ENCODE measurements around the gene TNRC6A.

TNRC6A gene

DNA sequence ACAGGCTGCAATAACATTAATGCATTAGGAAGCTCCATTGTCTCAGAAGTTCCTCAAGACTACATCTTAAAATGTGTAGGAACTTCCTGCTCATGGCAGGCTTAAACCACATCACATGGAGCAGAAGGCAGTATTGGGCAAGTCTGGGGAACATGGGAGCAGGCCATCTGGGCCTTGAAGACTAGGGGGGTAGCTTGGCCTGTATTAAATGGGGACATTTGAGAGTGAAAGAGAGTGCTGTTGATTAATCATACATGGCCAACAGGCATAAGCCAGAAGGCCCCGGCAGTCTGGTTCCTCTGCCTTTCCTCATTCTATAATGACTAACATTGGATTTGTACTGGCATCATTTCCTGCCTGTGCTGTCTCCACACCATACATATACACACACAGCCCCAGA is 91.1 kb downstream of the TNRC6A start:
- Histone ChIP-seq H3K4me3 (ENCODE audit: low read length in 2 of 2) (no peak overlapping the region), H4K91ac (ENCODE audit: low read depth, low read length, poor library complexity) (no peak overlapping the region), H3K23ac (ENCODE audit: low read depth, low read length, poor library complexity) (no peak overlapping the region), H2BK15ac (ENCODE audit: low read length) (no peak overlapping the region), H2BK5ac (ENCODE audit: low read length) (no peak overlapping the region), H3K9me3 (replicated peaks in 1 of 2; ENCODE audit: control insufficient read depth in 2 of 2, insufficient read depth in 1 of 2, low read depth in 1 of 2, low read length in 2 of 2) (no peaks in the 10 kb centered on the region), H3K18ac (ENCODE audit: low read length) (no peak overlapping the region), H3K27me3 (ENCODE audit: control insufficient read depth in 3 of 3, insufficient read depth in 3 of 3, low read depth in 1 of 3, low read length in 3 of 3) (no peaks in the 10 kb centered on the region), H2BK120ac (ENCODE audit: low read depth, low read length) (no peak overlapping the region), H3K79me1 (ENCODE audit: low read depth, low read length) (no peaks in the 10 kb centered on the region), H3K4ac (ENCODE audit: low read length) (no peak overlapping the region), H4K8ac (ENCODE audit: low read depth, low read length) (no peak overlapping the region), H2AFZ (ENCODE audit: low read length) (no peak overlapping the region), H2BK12ac (ENCODE audit: low read length) (no peak overlapping the region), H2AK5ac (ENCODE audit: low read depth, low read length) (no peak overlapping the region), H3K27ac (replicated peaks; ENCODE audit: low read length) (no peak overlapping the region), H3K9ac (ENCODE audit: low read depth, low read length, poor library complexity) (no peak overlapping the region), H3K14ac (ENCODE audit: low read length) (no peak overlapping the region), H3K4me1 (ENCODE audit: control insufficient read depth in 2 of 2, insufficient read depth in 1 of 2, low read depth in 1 of 2, low read length in 2 of 2) (no peaks in the 10 kb centered on the region), H3K4me2 (ENCODE audit: insufficient read depth, low read length, poor library complexity, severe bottlenecking) (no peak overlapping the region), H3K36me3 (replicated peaks in 1 of 2; ENCODE audit: control insufficient read depth in 2 of 2, insufficient read depth in 2 of 2, low read length in 2 of 2) (peaks cover 52 to 98% of the 10 kb centered on the region in 2 donors)
- no CpG with 5 or more reads among the region's 1 CpG for WGBS, 2 donors (ENCODE audit: extremely low coverage in 2 of 2, insufficient read length in 2 of 2, insufficient replicate concordance in 1 of 2)
- no peak for DNase-seq (ENCODE audit: low spot score)

DNA sequence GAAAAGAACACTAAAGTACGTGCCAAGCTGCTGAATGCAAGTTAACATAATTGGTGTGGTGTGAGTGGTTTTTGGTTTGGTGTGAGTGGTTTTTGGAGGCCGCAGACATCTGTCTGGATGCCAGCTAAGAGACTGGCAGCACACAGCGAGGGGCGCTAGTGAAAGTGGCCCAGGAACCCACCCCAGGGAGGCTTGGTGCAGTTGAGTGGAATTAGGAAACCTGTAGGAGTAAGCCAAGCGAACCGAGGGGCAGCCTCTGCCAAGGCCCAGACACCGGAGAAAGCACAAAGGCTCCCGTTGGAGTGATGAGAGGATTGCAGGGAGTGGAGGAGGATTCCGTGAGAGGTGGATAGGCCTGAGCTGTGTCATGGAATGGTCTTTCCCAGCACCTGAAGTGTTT is 91.7 kb downstream of the TNRC6A start:
- Histone ChIP-seq H3K9ac (ENCODE audit: low read depth, low read length, poor library complexity) (no peak overlapping the region), H3K79me1 (ENCODE audit: low read depth, low read length) (no peaks in the 10 kb centered on the region), H4K8ac (ENCODE audit: low read depth, low read length) (no peak overlapping the region), H3K4me1 (ENCODE audit: control insufficient read depth in 2 of 2, insufficient read depth in 1 of 2, low read depth in 1 of 2, low read length in 2 of 2) (no peaks in the 10 kb centered on the region), H2BK5ac (ENCODE audit: low read length) (no peak overlapping the region), H3K4ac (ENCODE audit: low read length) (no peak overlapping the region), H3K4me2 (ENCODE audit: insufficient read depth, low read length, poor library complexity, severe bottlenecking) (no peak overlapping the region), H3K4me3 (ENCODE audit: low read length in 2 of 2) (no peak overlapping the region), H2BK120ac (ENCODE audit: low read depth, low read length) (no peak overlapping the region), H3K27ac (replicated peaks; ENCODE audit: low read length) (no peak overlapping the region), H4K91ac (ENCODE audit: low read depth, low read length, poor library complexity) (no peak overlapping the region), H3K9me3 (replicated peaks in 1 of 2; ENCODE audit: control insufficient read depth in 2 of 2, insufficient read depth in 1 of 2, low read depth in 1 of 2, low read length in 2 of 2) (no peaks in the 10 kb centered on the region), H2AK5ac (ENCODE audit: low read depth, low read length) (no peak overlapping the region), H2AFZ (ENCODE audit: low read length) (no peak overlapping the region), H3K36me3 (replicated peaks in 1 of 2; ENCODE audit: control insufficient read depth in 2 of 2, insufficient read depth in 2 of 2, low read length in 2 of 2) (peaks cover 49 to 99% of the 10 kb centered on the region in 2 donors), H2BK12ac (ENCODE audit: low read length) (no peak overlapping the region), H3K14ac (ENCODE audit: low read length) (no peak overlapping the region), H3K18ac (ENCODE audit: low read length) (no peak overlapping the region), H2BK15ac (ENCODE audit: low read length) (no peak overlapping the region), H3K23ac (ENCODE audit: low read depth, low read length, poor library complexity) (no peak overlapping the region), H3K27me3 (ENCODE audit: control insufficient read depth in 3 of 3, insufficient read depth in 3 of 3, low read depth in 1 of 3, low read length in 3 of 3) (no peaks in the 10 kb centered on the region)
- no CpG with 5 or more reads among the region's 9 CpGs for WGBS, 2 donors (ENCODE audit: extremely low coverage in 2 of 2, insufficient read length in 2 of 2, insufficient replicate concordance in 1 of 2)
- no peak for DNase-seq (ENCODE audit: low spot score)

DNA sequence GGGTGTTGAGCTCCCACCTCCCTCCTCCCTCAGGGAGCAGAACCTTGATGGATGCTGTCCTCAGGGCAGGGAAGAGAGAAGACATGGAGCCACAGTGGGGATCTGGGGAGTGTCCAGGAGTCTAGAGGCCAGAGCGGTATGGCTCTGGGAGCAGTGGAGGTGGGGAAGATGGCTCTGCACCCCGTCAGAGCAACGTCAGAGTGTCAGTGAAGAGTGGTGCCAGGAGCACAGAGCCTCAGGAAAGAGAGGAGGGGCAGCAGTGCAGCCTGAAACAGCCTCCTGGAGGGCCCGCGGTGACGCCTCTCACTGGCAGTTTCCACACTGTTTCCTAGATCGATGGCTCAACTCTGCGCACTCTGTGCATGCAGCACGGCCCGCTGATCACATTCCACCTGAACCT is 93.1 kb downstream of the TNRC6A start:
- no peak overlapping the region for H2AFZ ChIP-seq (ENCODE audit: low read length)
- no peak overlapping the region for H4K8ac ChIP-seq (ENCODE audit: low read depth, low read length)
- no peak overlapping the region for H3K4me3 ChIP-seq (ENCODE audit: low read length in 2 of 2)
- H3K4me2 ChIP-seq (ENCODE audit: insufficient read depth, low read length, poor library complexity, severe bottlenecking) = no peak overlapping the region
- no peak overlapping the region for H3K14ac ChIP-seq (ENCODE audit: low read length)
- no peak overlapping the region for H2BK120ac ChIP-seq (ENCODE audit: low read depth, low read length)
- WGBS, 2 donors (ENCODE audit: extremely low coverage in 2 of 2, insufficient read length in 2 of 2, insufficient replicate concordance in 1 of 2) = no CpG with 5 or more reads among the region's 10 CpGs
- no peak for DNase-seq (ENCODE audit: low spot score)
- no peak overlapping the region for H4K91ac ChIP-seq (ENCODE audit: low read depth, low read length, poor library complexity)
- H3K4ac ChIP-seq (ENCODE audit: low read length) = no peak overlapping the region
- no peaks in the 10 kb centered on the region for H3K4me1 ChIP-seq (ENCODE audit: control insufficient read depth in 2 of 2, insufficient read depth in 1 of 2, low read depth in 1 of 2, low read length in 2 of 2)
- H3K9me3 ChIP-seq (replicated peaks in 1 of 2; ENCODE audit: control insufficient read depth in 2 of 2, insufficient read depth in 1 of 2, low read depth in 1 of 2, low read length in 2 of 2) = no peaks in the 10 kb centered on the region
- H3K27me3 ChIP-seq (ENCODE audit: control insufficient read depth in 3 of 3, insufficient read depth in 3 of 3, low read depth in 1 of 3, low read length in 3 of 3) = no peaks in the 10 kb centered on the region
- H3K23ac ChIP-seq (ENCODE audit: low read depth, low read length, poor library complexity) = no peak overlapping the region
- no peak overlapping the region for H2AK5ac ChIP-seq (ENCODE audit: low read depth, low read length)
- no peak overlapping the region for H2BK12ac ChIP-seq (ENCODE audit: low read length)
- H3K18ac ChIP-seq (ENCODE audit: low read length) = no peak overlapping the region
- no peak overlapping the region for H3K27ac ChIP-seq (replicated peaks; ENCODE audit: low read length)
- H3K9ac ChIP-seq (ENCODE audit: low read depth, low read length, poor library complexity) = no peak overlapping the region
- no peak overlapping the region for H2BK15ac ChIP-seq (ENCODE audit: low read length)
- peaks cover 51 to 99% of the 10 kb centered on the region in 2 donors for H3K36me3 ChIP-seq (replicated peaks in 1 of 2; ENCODE audit: control insufficient read depth in 2 of 2, insufficient read depth in 2 of 2, low read length in 2 of 2)
- H2BK5ac ChIP-seq (ENCODE audit: low read length) = no peak overlapping the region
- no peaks in the 10 kb centered on the region for H3K79me1 ChIP-seq (ENCODE audit: low read depth, low read length)

DNA sequence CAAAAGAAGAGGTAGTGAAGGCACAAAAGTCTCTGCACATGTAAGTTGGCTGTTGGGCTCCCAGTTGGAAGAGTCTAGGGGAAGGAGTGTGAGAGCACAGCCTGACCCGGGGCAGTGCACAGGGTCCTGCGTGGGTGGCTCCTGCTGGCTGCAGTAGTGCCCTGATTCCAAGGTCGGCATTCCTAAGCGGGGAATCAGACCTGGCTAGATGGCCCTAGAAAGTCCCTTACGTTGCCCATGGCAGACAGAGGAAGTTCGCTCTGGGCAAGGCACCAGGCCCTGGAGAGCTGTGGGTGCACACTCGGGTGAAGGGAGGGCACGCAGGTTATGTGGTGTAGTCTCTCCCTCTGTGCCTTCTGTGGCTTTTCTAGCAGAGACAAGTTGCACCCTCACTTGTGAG is 93.5 kb downstream of the TNRC6A start:
- Histone ChIP-seq H3K36me3 (replicated peaks in 1 of 2; ENCODE audit: control insufficient read depth in 2 of 2, insufficient read depth in 2 of 2, low read length in 2 of 2) (peaks cover 48 to 99% of the 10 kb centered on the region in 2 donors), H2BK120ac (ENCODE audit: low read depth, low read length) (no peak overlapping the region)
- DNase-seq (ENCODE audit: low spot score) = no peak

More for the DNA sequence above, 93.5 kb downstream of the TNRC6A start:
- Histone ChIP-seq H3K9ac (ENCODE audit: low read depth, low read length, poor library complexity) (no peak overlapping the region), H2AFZ (ENCODE audit: low read length) (no peak overlapping the region), H3K4me1 (ENCODE audit: control insufficient read depth in 2 of 2, insufficient read depth in 1 of 2, low read depth in 1 of 2, low read length in 2 of 2) (no peaks in the 10 kb centered on the region), H2BK12ac (ENCODE audit: low read length) (no peak overlapping the region), H3K4me2 (ENCODE audit: insufficient read depth, low read length, poor library complexity, severe bottlenecking) (no peak overlapping the region), H2BK15ac (ENCODE audit: low read length) (no peak overlapping the region), H3K4ac (ENCODE audit: low read length) (no peak overlapping the region), H3K79me1 (ENCODE audit: low read depth, low read length) (no peaks in the 10 kb centered on the region), H3K23ac (ENCODE audit: low read depth, low read length, poor library complexity) (no peak overlapping the region), H2BK5ac (ENCODE audit: low read length) (no peak overlapping the region), H3K18ac (ENCODE audit: low read length) (no peak overlapping the region), H3K27ac (replicated peaks; ENCODE audit: low read length) (no peak overlapping the region), H3K9me3 (replicated peaks in 1 of 2; ENCODE audit: control insufficient read depth in 2 of 2, insufficient read depth in 1 of 2, low read depth in 1 of 2, low read length in 2 of 2) (no peaks in the 10 kb centered on the region), H4K91ac (ENCODE audit: low read depth, low read length, poor library complexity) (no peak overlapping the region), H4K8ac (ENCODE audit: low read depth, low read length) (no peak overlapping the region), H3K14ac (ENCODE audit: low read length) (no peak overlapping the region), H2AK5ac (ENCODE audit: low read depth, low read length) (no peak overlapping the region), H3K4me3 (ENCODE audit: low read length in 2 of 2) (no peak overlapping the region), H3K27me3 (ENCODE audit: control insufficient read depth in 3 of 3, insufficient read depth in 3 of 3, low read depth in 1 of 3, low read length in 3 of 3) (no peaks in the 10 kb centered on the region)
- no CpG with 5 or more reads among the region's 8 CpGs for WGBS, 2 donors (ENCODE audit: extremely low coverage in 2 of 2, insufficient read length in 2 of 2, insufficient replicate concordance in 1 of 2)

All from neuronal stem cell (in vitro differentiated cells).